Measurements from ENCODE around the gene PTPRN2. TPM values are rescaled to one million over a fixed set of nuclear protein-coding genes. Genes with fewer than 3 reads are reported as not detected.

PTPRN2 gene
- total and polyA plus RNA-seq, 9 of the 15 experiments (the other 6 are each of a cell fraction or from before 2014, with no cell fraction given) = not detected

DNA sequence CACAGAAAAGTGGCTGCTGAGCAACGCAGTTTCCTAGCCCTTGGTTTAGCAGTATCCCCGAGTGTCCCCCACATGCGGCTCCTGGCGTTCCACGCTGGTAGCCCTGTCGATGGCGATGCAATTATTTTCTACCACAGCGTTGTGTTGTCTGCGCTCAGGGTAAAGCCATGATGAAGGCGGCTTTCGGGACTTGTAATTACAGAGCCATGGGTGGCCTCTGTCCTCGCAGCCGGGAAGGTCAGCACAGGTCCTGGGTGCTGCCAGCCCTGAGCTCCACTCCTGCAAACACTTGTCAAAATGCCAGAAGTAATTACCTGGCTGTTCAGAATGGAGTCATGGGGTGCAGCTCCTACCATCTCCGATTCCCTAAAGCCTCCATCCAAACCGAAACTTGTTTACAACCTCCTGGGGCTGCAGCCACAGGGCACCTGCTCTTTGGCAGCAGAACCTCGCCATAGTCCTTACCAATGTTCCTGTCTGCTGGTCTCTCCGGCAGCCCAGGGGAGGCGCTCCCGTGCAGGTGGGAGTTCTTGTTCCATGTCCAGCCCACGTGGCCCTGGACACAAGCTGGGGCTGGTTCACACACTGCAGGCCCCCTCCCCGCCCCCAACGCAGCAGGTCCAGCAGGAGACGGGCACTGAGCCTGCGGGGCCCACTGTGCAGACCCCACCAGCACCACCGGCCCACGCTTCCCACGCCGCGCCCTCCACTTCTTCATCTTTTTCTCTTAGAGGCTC, 512.6 kb downstream of the PTPRN2 start (continued):
- TF ChIP-seq, protein P1, sequence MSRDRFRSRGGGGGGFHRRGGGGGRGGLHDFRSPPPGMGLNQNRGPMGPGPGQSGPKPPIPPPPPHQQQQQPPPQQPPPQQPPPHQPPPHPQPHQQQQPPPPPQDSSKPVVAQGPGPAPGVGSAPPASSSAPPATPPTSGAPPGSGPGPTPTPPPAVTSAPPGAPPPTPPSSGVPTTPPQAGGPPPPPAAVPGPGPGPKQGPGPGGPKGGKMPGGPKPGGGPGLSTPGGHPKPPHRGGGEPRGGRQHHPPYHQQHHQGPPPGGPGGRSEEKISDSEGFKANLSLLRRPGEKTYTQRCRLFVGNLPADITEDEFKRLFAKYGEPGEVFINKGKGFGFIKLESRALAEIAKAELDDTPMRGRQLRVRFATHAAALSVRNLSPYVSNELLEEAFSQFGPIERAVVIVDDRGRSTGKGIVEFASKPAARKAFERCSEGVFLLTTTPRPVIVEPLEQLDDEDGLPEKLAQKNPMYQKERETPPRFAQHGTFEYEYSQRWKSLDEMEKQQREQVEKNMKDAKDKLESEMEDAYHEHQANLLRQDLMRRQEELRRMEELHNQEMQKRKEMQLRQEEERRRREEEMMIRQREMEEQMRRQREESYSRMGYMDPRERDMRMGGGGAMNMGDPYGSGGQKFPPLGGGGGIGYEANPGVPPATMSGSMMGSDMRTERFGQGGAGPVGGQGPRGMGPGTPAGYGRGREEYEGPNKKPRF (IDR thresholded peaks at IDR 0.05; ENCODE audit: low read depth, low read length) = no peak
- no peak for TF ChIP-seq HIVEP1 (CRISPR knock-in tag; IDR thresholded peaks at IDR 0.05)
- peak in 1 of 3 experiments; percentile 8; a peak in 1 of 6 replicates for TF ChIP-seq CTCF (IDR thresholded peaks at IDR 0.05 in 2 of 3, conservative IDR thresholded peaks at IDR 0.05 in 1 of 3; ENCODE audit: insufficient read depth in 2 of 3, low read depth in 1 of 3, low read length in 3 of 3)
- TF ChIP-seq ZNF778 (CRISPR knock-in tag; IDR thresholded peaks at IDR 0.05) = no peak
